Body of pancreas (tissue), 4 donors: ENCODE data around the gene MEIOSIN.

Experiments
- CTCF ChIP-seq, 7 experiments: fragments of 450-650 bp in 4 of 7; fragments of 200-600 bp in 3 of 7; sonication (generic) in 3 of 7; IDR thresholded peaks; one replicate each; pipeline ENCODE4 v1.5.1; 2016 to 2019; ENCODE audit warnings: antibody characterized with exemption in 7 of 7
- POLR2A ChIP-seq, 3 donors: fragments of 450-650 bp; IDR thresholded peaks; one replicate each; pipeline ENCODE4 v1.6.1; 2016; ENCODE audit warnings: antibody characterized with exemption in 3 of 3, mild to moderate bottlenecking in 2 of 3

- no peak for TF ChIP-seq CTCF (IDR thresholded peaks at IDR 0.05)
- TF ChIP-seq POLR2A (IDR thresholded peaks at IDR 0.05) = no peak
Observed at GRCh38 chr19:45762870-45763631, 29.8 kb downstream of the MEIOSIN start.
